Naive thymus-derived CD4-positive, alpha-beta T cell (primary cell): ENCODE results near the gene KCTD5. TPM values are rescaled to one million over a fixed set of nuclear protein-coding genes. Genes with fewer than 3 reads are reported as not detected.
"Not testable (repeated sequence)": the region's sequence is repeated elsewhere in the genome, so short reads cannot be mapped to it uniquely, and the experiment has no call there.

ENCODE experiments used
- ATAC-seq: fragments of 150-1000 bp; cut with Tn5 transposase; 2 replicates; pipeline ENCODE4 v1.10.0; 2021; ENCODE audit warnings: mild to moderate bottlenecking, moderate library complexity
- CTCF ChIA-PET: fragments of 350-600 bp; sonication (Branson Sonifier 250); formaldehyde crosslinking; loops from one replicate; lab custom pipeline; 2021; ENCODE audit warnings: antibody characterized with exemption; lab: Charles Lee
- POLR2A ChIA-PET: fragments of 350-600 bp; sonication (Branson Sonifier 250); formaldehyde crosslinking; loops from one replicate; lab custom pipeline; 2021; ENCODE audit warnings: antibody characterized with exemption, inconsistent platforms; lab: Charles Lee
- DNase-seq, 9 donors: peaks; one replicate each; pipeline versions ENCODE4 v3.0.0 to v3.0.0-alpha.2; 2020 to 2022; ENCODE audit warnings: mixed read lengths in 1 of 9
- H3K27ac ChIP-seq: one replicate; pipeline ENCODE4 v1.7.0; 2013; ENCODE audit warnings: mild to moderate bottlenecking, low read depth, low read length, moderate library complexity
- H3K27me3 ChIP-seq, 2 donors: one replicate each; pipeline ENCODE4 v1.7.0; 2013; ENCODE audit warnings: low read length in 2 of 2, mild to moderate bottlenecking in 2 of 2, moderate library complexity in 2 of 2; ENCODE audit not compliant: control insufficient read depth in 2 of 2, insufficient read depth in 2 of 2
- H3K36me3 ChIP-seq, 3 experiments: 1 replicate in 2 of 3; 2 replicates in 1 of 3; pipeline ENCODE4 v1.7.0; 2013; ENCODE audit warnings: low read length in 3 of 3, mild to moderate bottlenecking in 3 of 3, moderate library complexity in 1 of 3; ENCODE audit not compliant: insufficient read depth in 3 of 3, control insufficient read depth in 2 of 3
- H3K4me1 ChIP-seq, 2 donors: one replicate each; pipeline ENCODE4 v1.7.0; 2013; ENCODE audit warnings: low read length in 2 of 2, mild to moderate bottlenecking in 2 of 2, moderate library complexity in 1 of 2; ENCODE audit not compliant: control insufficient read depth in 2 of 2, insufficient read depth in 2 of 2
- H3K4me3 ChIP-seq: 2 replicates; pipeline ENCODE4 v1.7.0; 2013; ENCODE audit warnings: mild to moderate bottlenecking, low read length
- H3K9me3 ChIP-seq, 3 experiments: 1 replicate in 2 of 3; 2 replicates in 1 of 3; pipeline ENCODE4 v1.7.0; 2013; ENCODE audit warnings: low read length in 3 of 3; ENCODE audit not compliant: control insufficient read depth in 2 of 3
- H3K27ac Mint-ChIP-seq, 9 donors: one replicate each; pipeline ENCODE4 v1.8.0; 2020 to 2022; ENCODE audit warnings: mixed read lengths in 9 of 9, mild to moderate bottlenecking in 8 of 9, moderate library complexity in 5 of 9, inconsistent platforms in 2 of 9
- H3K27me3 Mint-ChIP-seq, 5 donors: one replicate each; pipeline ENCODE4 v1.8.0; 2021 to 2022; ENCODE audit warnings: mixed read lengths in 5 of 5, mild to moderate bottlenecking in 1 of 5
- H3K36me3 Mint-ChIP-seq, 5 donors: one replicate each; pipeline ENCODE4 v1.8.0; 2020 to 2022; ENCODE audit warnings: mixed read lengths in 5 of 5, mild to moderate bottlenecking in 3 of 5, inconsistent platforms in 1 of 5
- H3K4me1 Mint-ChIP-seq, 7 donors: one replicate each; pipeline ENCODE4 v1.8.0; 2020 to 2022; ENCODE audit warnings: mixed read lengths in 7 of 7, mild to moderate bottlenecking in 3 of 7, inconsistent platforms in 1 of 7
- H3K4me3 Mint-ChIP-seq, 10 donors: one replicate each; pipeline ENCODE4 v1.8.0; 2020 to 2022; ENCODE audit warnings: mild to moderate bottlenecking in 10 of 10, mixed read lengths in 10 of 10, moderate library complexity in 6 of 10, inconsistent platforms in 2 of 10
- H3K9me3 Mint-ChIP-seq, 11 donors: one replicate each; pipeline ENCODE4 v1.8.0; 2020 to 2022; ENCODE audit warnings: mixed read lengths in 11 of 11, mild to moderate bottlenecking in 4 of 11, inconsistent platforms in 1 of 11, moderate library complexity in 1 of 11
- intact Hi-C, 2 donors: fragments of 100-400 bp; cut with micrococcal nuclease; formaldehyde crosslinking; loops; one replicate each; pipeline ENCODE4 v1.15.1; 2023
- polyA plus RNA-seq, 2 donors: library from polyadenylated mRNA; unstranded; fragments of 300-500 nt; fragmentation: Illumina TruSeq; gene quantifications; one replicate each; pipeline ENCODE4 v1.2.3, GENCODE V29; 2021
- total RNA-seq, 6 experiments: library from RNA in 5 of 6; stranded (reverse) in 5 of 6; gene quantifications; 1 replicate in 5 of 6; 2 replicates in 1 of 6; pipeline ENCODE4 v1.2.3 and lab custom pipeline; 2021 to 2026

Gene KCTD5
- total and polyA plus RNA-seq, 7 experiments from 2014 or later = 15.7 to 37.5 (median 24.6) TPM

DNA sequence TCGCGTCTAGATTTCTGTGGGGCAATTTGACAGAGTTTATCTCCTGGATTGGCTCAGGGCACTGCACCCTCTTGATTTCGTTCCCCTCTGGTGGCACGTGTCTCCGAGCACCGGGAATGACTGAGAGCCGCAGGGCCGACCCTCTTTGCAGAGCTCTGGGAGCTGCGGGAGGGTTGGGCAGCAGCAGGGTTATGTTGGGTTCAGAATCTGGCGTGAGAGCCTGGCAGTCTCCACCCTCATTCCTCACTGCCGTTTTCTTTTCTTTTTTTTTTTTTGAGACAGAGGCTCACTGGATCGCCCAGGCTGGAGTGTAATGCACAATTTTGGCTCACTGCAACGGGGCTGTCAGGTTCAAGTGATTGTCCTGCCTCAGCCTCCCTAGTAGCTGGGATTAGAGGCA lies 7.1 kb downstream of the KCTD5 start:
- CTCF ChIA-PET, H3K27me3 ChIP-seq, DNase-seq, H3K4me3 ChIP-seq, H3K9me3 ChIP-seq, H3K9me3 Mint-ChIP-seq, intact Hi-C loops, H3K27ac Mint-ChIP-seq, H3K4me3 Mint-ChIP-seq, H3K36me3 Mint-ChIP-seq, H3K27me3 Mint-ChIP-seq, ATAC-seq, POLR2A ChIA-PET, H3K27ac ChIP-seq: not testable (repeated sequence)
- H3K4me1 ChIP-seq = peaks cover 10 to 14% of the 10 kb centered on the region in 2 donors
- peaks cover 0 to 28% (median 2%) of the 10 kb centered on the region in 3 experiments for H3K36me3 ChIP-seq
- H3K4me1 Mint-ChIP-seq = peaks cover 6 to 32% (median 20%) of the 10 kb centered on the region in 7 donors

DNA sequence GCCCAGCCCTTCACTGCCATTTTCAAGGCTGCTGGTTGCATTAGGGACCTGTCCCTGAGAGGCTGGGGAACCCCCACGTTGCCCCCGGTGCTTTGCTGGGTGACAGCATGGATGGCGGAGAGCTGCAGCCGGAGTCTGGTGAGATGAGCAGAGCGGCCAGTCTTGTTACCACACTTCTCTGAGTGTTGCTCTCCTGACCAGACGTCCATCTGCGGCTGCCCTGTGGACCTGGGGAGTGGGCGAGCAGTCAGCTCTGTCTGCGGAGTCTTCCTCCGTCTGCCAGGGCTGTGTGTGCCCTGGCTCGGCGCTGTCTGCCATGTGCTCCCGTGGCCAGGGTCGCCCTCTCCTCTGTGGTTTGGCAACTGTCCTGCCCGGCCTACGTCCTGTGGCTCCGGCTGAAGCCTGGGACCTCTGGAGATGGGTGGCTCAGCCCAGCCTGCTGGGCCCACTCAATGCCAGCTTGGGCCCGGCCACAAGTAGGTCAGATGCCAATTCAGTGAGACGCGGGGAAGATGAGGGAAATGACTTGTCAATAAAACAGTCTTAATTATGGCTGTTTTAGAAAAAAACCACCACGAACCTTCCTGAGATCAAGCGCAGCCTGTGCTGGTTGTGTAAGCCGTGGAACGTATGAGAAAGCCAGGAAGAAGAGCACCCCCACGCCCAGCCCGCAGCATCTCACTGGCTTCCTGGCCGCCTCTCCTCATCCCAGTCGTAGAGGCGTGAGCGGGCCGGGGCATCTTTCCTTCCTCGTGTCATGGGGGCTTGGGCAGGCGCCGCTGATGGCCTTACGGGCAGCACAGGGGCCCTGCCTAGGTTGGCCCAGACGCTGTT lies 7.9 kb downstream of the KCTD5 start:
- Mint-ChIP-seq H3K27me3 (no peaks in the 10 kb centered on the region), H3K4me1 (peaks cover 6 to 27% (median 19%) of the 10 kb centered on the region in 7 donors), H3K36me3 (peaks cover 0 to 5% (median 0%) of the 10 kb centered on the region in 5 donors), H3K27ac (no peak overlapping the region), H3K4me3 (no peak overlapping the region), H3K9me3 (no peaks in the 10 kb centered on the region)
- no peak for ATAC-seq
- Histone ChIP-seq H3K4me3 (no peak overlapping the region), H3K4me1 (peaks cover 10 to 14% of the 10 kb centered on the region in 2 donors), H3K27me3 (no peaks in the 10 kb centered on the region), H3K36me3 (peaks cover 0 to 28% (median 2%) of the 10 kb centered on the region in 3 experiments), H3K9me3 (no peaks in the 10 kb centered on the region), H3K27ac (no peak overlapping the region)
- ChIA-PET POLR2A (no interaction called here), CTCF (no interaction called here)
- intact Hi-C loops = no loop called here
- no peak for DNase-seq

DNA sequence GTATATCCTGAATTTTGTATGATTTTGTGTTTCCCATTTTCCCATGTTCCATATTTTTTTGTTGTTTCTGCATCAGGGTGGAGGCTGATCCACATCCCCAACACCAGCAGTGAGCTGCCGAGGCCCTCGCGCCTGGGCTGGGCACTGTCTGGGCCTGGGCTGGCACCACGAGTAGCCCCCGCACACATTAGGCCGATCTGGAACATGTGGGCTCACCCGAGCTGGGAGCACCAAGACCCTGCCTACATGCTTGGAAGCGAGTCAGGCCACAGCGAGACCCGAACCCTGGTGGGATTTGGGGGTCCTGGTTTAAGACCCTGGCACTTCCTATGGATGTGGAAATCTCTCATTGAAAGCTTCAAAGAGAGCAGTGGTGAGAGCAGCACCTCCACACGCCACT lies 8.5 kb downstream of the KCTD5 start:
- peaks cover 6 to 27% (median 19%) of the 10 kb centered on the region in 7 donors for H3K4me1 Mint-ChIP-seq
- no peak for ATAC-seq
- Histone ChIP-seq H3K36me3 (peaks cover 0 to 28% (median 2%) of the 10 kb centered on the region in 3 experiments), H3K4me1 (peaks cover 10 to 14% of the 10 kb centered on the region in 2 donors), H3K27me3 (no peaks in the 10 kb centered on the region), H3K4me3 (no peak overlapping the region), H3K27ac (no peak overlapping the region), H3K9me3 (no peaks in the 10 kb centered on the region)
- no peak for DNase-seq
- ChIA-PET POLR2A (interaction anchor here (1.6 kb wide), 1 partner anchor 8 kb away, joined by 6 read pairs; the partner anchor contains the start of gene KCTD5), CTCF (no interaction called here)
- no peak overlapping the region for H3K27ac Mint-ChIP-seq
- intact Hi-C loops = no loop called here
- no peaks in the 10 kb centered on the region for H3K27me3 Mint-ChIP-seq
- H3K36me3 Mint-ChIP-seq = peaks cover 0 to 5% (median 0%) of the 10 kb centered on the region in 5 donors
- H3K4me3 Mint-ChIP-seq = peak overlapping the region in 1 of 10 donors; percentile 51
- H3K9me3 Mint-ChIP-seq = no peaks in the 10 kb centered on the region

DNA sequence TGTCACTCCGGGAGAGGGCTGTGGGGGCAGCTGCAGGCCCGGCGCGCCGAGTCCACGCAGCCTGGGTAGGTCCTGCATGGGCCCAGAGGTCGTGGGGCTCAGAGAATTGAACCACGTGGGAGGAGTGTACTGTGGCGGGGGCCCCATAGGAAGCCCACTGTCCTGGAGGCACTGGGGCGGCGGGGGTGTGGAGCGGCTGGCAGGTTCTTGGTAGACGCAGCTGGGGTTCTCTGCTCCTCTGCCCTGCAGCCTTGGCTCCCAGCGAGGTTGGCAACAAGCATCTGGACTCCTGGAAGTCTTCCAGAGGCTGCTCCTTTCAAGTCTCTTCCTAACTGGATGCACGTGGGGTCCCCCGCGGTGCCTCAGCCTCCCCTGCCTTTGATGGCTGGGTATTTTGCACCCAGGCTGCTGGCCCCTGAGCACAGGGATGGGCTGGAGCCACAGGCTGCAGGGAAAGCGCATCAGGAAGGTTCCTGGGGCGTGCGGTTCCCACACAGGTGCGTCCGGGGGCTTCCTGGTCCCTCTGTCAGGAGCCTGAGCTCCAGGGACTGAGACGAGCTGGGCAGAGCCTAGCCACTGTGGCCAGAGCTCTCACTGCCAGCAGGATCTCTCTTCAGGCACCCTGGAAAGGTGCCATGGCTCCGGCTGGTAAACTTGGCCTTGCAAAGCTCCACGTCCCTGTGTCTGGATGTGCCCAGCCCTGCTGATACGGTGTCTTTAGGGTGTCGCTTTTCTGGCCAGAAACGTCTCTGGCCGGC lies 9.3 kb downstream of the KCTD5 start:
- no peak for ATAC-seq
- Mint-ChIP-seq H3K27ac (no peak overlapping the region), H3K36me3 (peaks cover 0 to 6% (median 1%) of the 10 kb centered on the region in 5 donors), H3K4me3 (no peak overlapping the region), H3K27me3 (no peaks in the 10 kb centered on the region), H3K9me3 (no peaks in the 10 kb centered on the region), H3K4me1 (peaks cover 6 to 26% (median 18%) of the 10 kb centered on the region in 7 donors)
- CTCF ChIA-PET = no interaction called here
- intact Hi-C loops = no loop called here
- POLR2A ChIA-PET = interaction anchor here (1.6 kb wide), 1 partner anchor 9 kb away, joined by 6 read pairs; the partner anchor contains the start of gene KCTD5
- DNase-seq = no peak
- H3K4me3 ChIP-seq = no peak overlapping the region
- no peaks in the 10 kb centered on the region for H3K27me3 ChIP-seq
- no peak overlapping the region for H3K27ac ChIP-seq
- H3K9me3 ChIP-seq = no peaks in the 10 kb centered on the region
- H3K4me1 ChIP-seq = peaks cover 10 to 13% of the 10 kb centered on the region in 2 donors
- H3K36me3 ChIP-seq = peaks cover 0 to 30% (median 2%) of the 10 kb centered on the region in 3 experiments

DNA sequence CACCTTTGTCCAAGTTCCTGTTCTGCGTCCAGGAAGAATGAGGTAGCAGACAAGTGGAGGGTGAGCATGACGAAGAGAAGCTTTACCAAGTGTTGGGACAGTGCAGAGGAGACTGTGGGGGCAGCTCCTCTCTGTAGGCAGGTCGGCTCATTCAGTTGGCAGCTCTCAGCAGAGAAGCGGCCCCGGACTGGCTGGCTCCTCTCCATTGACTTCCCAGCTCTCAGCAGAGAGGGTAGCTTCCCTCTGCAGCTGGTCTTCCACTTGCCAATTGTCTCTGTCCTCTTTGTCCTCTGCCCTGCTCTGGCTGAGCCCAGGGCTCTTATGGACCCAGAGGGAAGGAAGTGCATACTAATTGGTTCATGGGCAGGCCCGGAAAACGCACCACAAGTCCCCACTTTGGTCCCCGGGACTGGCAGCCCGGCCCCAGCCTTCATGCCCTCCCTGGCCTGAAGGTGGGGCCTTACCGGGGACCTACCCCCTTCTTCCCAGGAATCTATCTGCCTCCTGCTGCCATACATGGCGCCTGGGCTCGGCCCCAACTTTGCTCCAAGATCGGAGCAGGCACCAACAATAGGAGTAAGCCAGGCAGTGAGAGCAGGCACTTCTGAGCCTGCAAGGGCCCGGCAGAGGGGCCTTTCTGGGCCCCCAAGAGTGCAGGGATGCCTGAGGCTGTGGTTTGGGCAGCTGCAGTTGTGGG lies 10.1 kb downstream of the KCTD5 start:
- Histone ChIP-seq H3K9me3 (no peaks in the 10 kb centered on the region), H3K27me3 (no peaks in the 10 kb centered on the region), H3K4me3 (no peak overlapping the region), H3K36me3 (peaks cover 0 to 38% (median 3%) of the 10 kb centered on the region in 3 experiments), H3K27ac (no peak overlapping the region), H3K4me1 (peaks cover 5 to 6% of the 10 kb centered on the region in 2 donors)
- peak overlapping the region in 1 of 9 donors; percentile 23 for H3K27ac Mint-ChIP-seq
- intact Hi-C loops = no loop called here
- ChIA-PET CTCF (no interaction called here), POLR2A (interaction anchor here (1.6 kb wide), 1 partner anchor 10 kb away, joined by 6 read pairs; the partner anchor contains the start of gene KCTD5)
- no peak overlapping the region for H3K4me3 Mint-ChIP-seq
- H3K4me1 Mint-ChIP-seq = peaks cover 0 to 23% (median 11%) of the 10 kb centered on the region in 7 donors
- no peak for DNase-seq
- H3K36me3 Mint-ChIP-seq = peaks cover 0 to 13% (median 2%) of the 10 kb centered on the region in 5 donors
- no peak for ATAC-seq
- no peaks in the 10 kb centered on the region for H3K27me3 Mint-ChIP-seq
- no peaks in the 10 kb centered on the region for H3K9me3 Mint-ChIP-seq

DNA sequence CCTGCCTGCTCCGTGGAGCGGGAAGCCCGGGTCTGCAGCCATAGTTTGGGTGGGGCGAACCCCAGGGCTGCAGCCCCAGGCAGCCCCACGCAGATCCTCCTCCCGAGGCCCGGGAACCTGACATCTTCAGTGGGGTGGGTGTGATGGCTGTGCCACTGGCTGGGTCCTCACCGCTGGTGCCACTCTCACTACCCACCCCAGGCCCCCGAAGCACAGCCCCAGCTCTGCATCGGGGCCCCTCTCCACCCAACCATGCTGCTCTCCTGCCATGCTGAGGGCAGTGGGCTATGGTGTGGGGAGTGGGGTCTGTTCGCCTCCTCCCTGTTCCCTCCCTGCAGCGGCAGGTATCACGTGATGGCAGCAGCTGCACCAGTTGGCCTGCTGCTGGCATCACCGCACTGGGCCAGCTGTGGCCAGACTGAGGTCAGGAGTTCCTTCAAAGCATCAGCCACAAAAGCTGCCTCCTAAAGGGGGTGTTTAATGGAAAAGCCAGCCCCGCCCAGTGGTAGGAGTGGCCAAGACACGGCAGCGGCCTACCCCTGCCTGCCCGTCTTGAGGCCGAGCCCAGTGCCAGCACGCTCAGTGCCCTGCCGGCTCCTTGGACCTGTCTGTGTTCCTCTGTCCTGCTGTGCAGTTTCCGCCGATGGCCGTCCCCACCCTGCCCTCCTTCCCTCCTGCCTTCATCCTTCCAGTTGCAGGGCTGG lies 10.8 kb downstream of the KCTD5 start:
- Histone ChIP-seq H3K36me3 (peaks cover 0 to 45% (median 5%) of the 10 kb centered on the region in 3 experiments), H3K27me3 (no peaks in the 10 kb centered on the region), H3K4me1 (no peaks in the 10 kb centered on the region), H3K9me3 (no peaks in the 10 kb centered on the region), H3K4me3 (no peak overlapping the region), H3K27ac (no peak overlapping the region)
- no peaks in the 10 kb centered on the region for H3K9me3 Mint-ChIP-seq
- peak overlapping the region in 1 of 9 donors; percentile 38 for H3K27ac Mint-ChIP-seq
- no peak for DNase-seq
- ChIA-PET CTCF (no interaction called here), POLR2A (no interaction called here)
- no peak overlapping the region for H3K4me3 Mint-ChIP-seq
- peaks cover 0 to 18% (median 2%) of the 10 kb centered on the region in 5 donors for H3K36me3 Mint-ChIP-seq
- ATAC-seq = peak; percentile 28
- intact Hi-C loops = no loop called here
- H3K4me1 Mint-ChIP-seq = peaks cover 0 to 17% (median 7%) of the 10 kb centered on the region in 7 donors
- no peaks in the 10 kb centered on the region for H3K27me3 Mint-ChIP-seq
